CD14-positive monocyte (primary cell): ENCODE data around the gene PARK7. TPM values are rescaled to one million over a fixed set of nuclear protein-coding genes. Genes with fewer than 3 reads are reported as not detected.

Source experiments
- DNase-seq, 3 donors: peaks; one replicate each; pipeline ENCODE4 v3.0.0-alpha.2; 2011 to 2022
- H2AFZ ChIP-seq: 2 replicates; pipeline ENCODE4 v1.6.0; 2012; ENCODE audit warnings: mild to moderate bottlenecking, low read depth, low read length, inconsistent platforms; ENCODE audit not compliant: insufficient read depth, poor library complexity, severe bottlenecking
- H3K27ac ChIP-seq, 2 donors: 1 replicate in 1 of 2; 2 replicates in 1 of 2; pipeline ENCODE4 v1.5.1; 2012 to 2013; ENCODE audit warnings: low read length in 2 of 2, control low read depth in 1 of 2, inconsistent platforms in 1 of 2, low read depth in 1 of 2, mild to moderate bottlenecking in 1 of 2
- H3K27me3 ChIP-seq, 2 donors: one replicate each; pipeline versions ENCODE4 v1.6.0 to v1.6.1; 2011 to 2013; ENCODE audit warnings: low read length in 2 of 2; ENCODE audit not compliant: control insufficient read depth in 2 of 2, insufficient read depth in 2 of 2
- H3K36me3 ChIP-seq, 2 donors: replicated peaks in 1 of 2; 1 replicate in 1 of 2; 2 replicates in 1 of 2; pipeline versions ENCODE4 v1.5.1 to v1.6.1; 2012 to 2013; ENCODE audit warnings: low read length in 2 of 2, control low read depth in 1 of 2, inconsistent platforms in 1 of 2, mild to moderate bottlenecking in 1 of 2; ENCODE audit not compliant: insufficient read depth in 2 of 2, control insufficient read depth in 1 of 2
- H3K4me1 ChIP-seq, 2 donors: 1 replicate in 1 of 2; 2 replicates in 1 of 2; pipeline versions ENCODE4 v1.5.1 to v1.6.1; 2012 to 2013; ENCODE audit warnings: low read length in 2 of 2, control low read depth in 1 of 2, inconsistent platforms in 1 of 2, mild to moderate bottlenecking in 1 of 2, moderate library complexity in 1 of 2; ENCODE audit not compliant: insufficient read depth in 2 of 2, control insufficient read depth in 1 of 2
- H3K4me2 ChIP-seq: replicated peaks from 2 replicates; pipeline ENCODE3; 2012; ENCODE audit warnings: low read length, moderate library complexity, mild to moderate bottlenecking; ENCODE audit not compliant: poor library complexity, severe bottlenecking; ENCODE audit errors: extremely low read depth
- H3K4me3 ChIP-seq, 3 experiments: fragments of 200-600 bp in 1 of 3; sonication (generic) in 1 of 3; replicated peaks in 1 of 3; 1 replicate in 2 of 3; 2 replicates in 1 of 3; pipeline ENCODE4 v1.5.1; 2011 to 2013; ENCODE audit warnings: low read length in 3 of 3, mild to moderate bottlenecking in 3 of 3, control low read depth in 2 of 3, low read depth in 2 of 3, inconsistent platforms in 1 of 3, moderate library complexity in 1 of 3
- H3K79me2 ChIP-seq: 2 replicates; pipeline ENCODE4 v1.6.0; 2012; ENCODE audit warnings: mild to moderate bottlenecking, control low read depth, inconsistent platforms, low read length, moderate library complexity; ENCODE audit not compliant: insufficient read depth
- H3K9ac ChIP-seq: 2 replicates; pipeline ENCODE4 v1.6.0; 2017; ENCODE audit warnings: low read length, mild to moderate bottlenecking; ENCODE audit not compliant: insufficient read depth, poor library complexity, severe bottlenecking
- H3K9me3 ChIP-seq, 2 donors: replicated peaks in 1 of 2; 1 replicate in 1 of 2; 2 replicates in 1 of 2; pipeline versions ENCODE4 v1.5.1 to v1.6.1; 2012 to 2013; ENCODE audit warnings: low read length in 2 of 2, control low read depth in 1 of 2; ENCODE audit not compliant: control insufficient read depth in 1 of 2, insufficient read depth in 1 of 2
- H4K20me1 ChIP-seq: 2 replicates; pipeline ENCODE4 v1.6.0; 2012; ENCODE audit warnings: mild to moderate bottlenecking, low read length, control low read depth, moderate library complexity; ENCODE audit not compliant: insufficient read depth
- H3K27ac Mint-ChIP-seq, 7 donors: one replicate each; pipeline ENCODE4 v1.8.0; 2020; ENCODE audit warnings: mild to moderate bottlenecking in 7 of 7, mixed read lengths in 7 of 7, moderate library complexity in 6 of 7, inconsistent platforms in 2 of 7
- H3K27me3 Mint-ChIP-seq, 3 donors: one replicate each; pipeline ENCODE4 v1.8.0; 2021 to 2022; ENCODE audit warnings: low read depth in 3 of 3, mild to moderate bottlenecking in 3 of 3, mixed read lengths in 3 of 3, moderate library complexity in 3 of 3, inconsistent platforms in 1 of 3
- H3K36me3 Mint-ChIP-seq, 2 donors: one replicate each; pipeline ENCODE4 v1.8.0; 2020; ENCODE audit warnings: mixed read lengths in 2 of 2, inconsistent platforms in 1 of 2, mild to moderate bottlenecking in 1 of 2
- H3K4me1 Mint-ChIP-seq: one replicate; pipeline ENCODE4 v1.8.0; 2020; ENCODE audit warnings: mild to moderate bottlenecking, mixed read lengths
- H3K4me3 Mint-ChIP-seq, 2 donors: one replicate each; pipeline ENCODE4 v1.8.0; 2020; ENCODE audit warnings: mild to moderate bottlenecking in 2 of 2, mixed read lengths in 2 of 2, moderate library complexity in 1 of 2
- H3K9me3 Mint-ChIP-seq, 7 donors: one replicate each; pipeline ENCODE4 v1.8.0; 2020 to 2022; ENCODE audit warnings: mixed read lengths in 7 of 7, mild to moderate bottlenecking in 6 of 7, moderate library complexity in 6 of 7, inconsistent platforms in 2 of 7
- CTCF ChIP-seq: fragments of 200-600 bp; IDR thresholded peaks from one replicate; pipeline ENCODE4 v1.8.0; 2022; ENCODE audit warnings: antibody characterized with exemption, mild to moderate bottlenecking
- WGBS: methylation state at CpG from one replicate; pipeline ENCODE4 v1.1.5; 2013; ENCODE audit warnings: missing lambda C conversion rate; ENCODE audit not compliant: insufficient coverage; 5-methylcytosine and 5-hydroxymethylcytosine counted together
- intact Hi-C, 2 donors: fragments of 100-400 bp; cut with micrococcal nuclease; formaldehyde crosslinking; loops; one replicate each; pipeline versions ENCODE4 v1.15.0 to v1.15.1; 2023
- polyA plus RNA-seq, 3 donors: library from polyadenylated mRNA; depleted of rRNA in 1 of 3; unstranded in 2 of 3; stranded (reverse) in 1 of 3; fragments of 300-500 nt in 2 of 3; fragments of >200 nt in 1 of 3; fragmentation: Illumina TruSeq in 2 of 3; gene quantifications; 1 replicate in 2 of 3; 2 replicates in 1 of 3; pipeline ENCODE4 v1.2.3, GENCODE V29; 2012 to 2021

PARK7 gene
- polyA plus RNA-seq, 3 donors = 116 to 391 (median 353) TPM

- Histone ChIP-seq H4K20me1 (no peaks in the 10 kb centered on the region), H3K9me3 (peaks cover 3 to 4% of the 10 kb centered on the region in 2 donors), H3K79me2 (no peaks in the 10 kb centered on the region), H3K9ac (no peak overlapping the region), H3K27me3 (peaks cover 32 to 70% of the 10 kb centered on the region in 2 donors), H3K27ac (no peak overlapping the region), H3K4me3 (no peak overlapping the region), H2AFZ (no peak overlapping the region), H3K36me3 (no peaks in the 10 kb centered on the region), H3K4me2 (no peak overlapping the region), H3K4me1 (peaks cover 20 to 28% of the 10 kb centered on the region in 2 donors)
- Mint-ChIP-seq H3K27ac (no peak overlapping the region), H3K4me3 (peak overlapping the region in 1 of 2 donors; percentile 97), H3K36me3 (peaks cover 7 to 11% of the 10 kb centered on the region in 2 donors), H3K9me3 (peaks cover 3 to 13% (median 6%) of the 10 kb centered on the region in 7 donors), H3K27me3 (peaks cover 46 to 69% (median 52%) of the 10 kb centered on the region in 3 donors), H3K4me1 (peaks cover 21% of the 10 kb centered on the region)
- intact Hi-C loops = loop anchor here in 1 of 2 donors (10.0 kb wide), 1 partner anchor 290 kb away; the partner anchor contains the start of gene SLC45A1
- no peak for TF ChIP-seq CTCF
- 80% methylated on average over 1 of the region's 3 CpGs for WGBS
- DNase-seq = no peak
Observed at GRCh38 chr1:8024329-8024728, 62.8 kb downstream of the PARK7 start.

GRCh38 chr1:8025061-8025670, 63.7 kb downstream of the PARK7 start:
- no peak overlapping the region for H3K27ac ChIP-seq
- H3K4me3 ChIP-seq = peak overlapping the region; percentile 7 to 68 (median 18)
- H3K4me2 ChIP-seq = peak overlapping the region; percentile 77
- peaks cover 7 to 11% of the 10 kb centered on the region in 2 donors for H3K36me3 Mint-ChIP-seq
- H3K4me1 ChIP-seq = peaks cover 13 to 22% of the 10 kb centered on the region in 2 donors
- TF ChIP-seq CTCF = no peak
- intact Hi-C loops = loop anchor here in 1 of 2 donors (10.0 kb wide), 1 partner anchor 290 kb away; the partner anchor contains the start of gene SLC45A1
- H3K9ac ChIP-seq = peak overlapping the region; percentile 58
- H3K36me3 ChIP-seq = no peaks in the 10 kb centered on the region
- peak overlapping the region; percentile 92 to 97 for H3K4me3 Mint-ChIP-seq
- peak overlapping the region in 2 of 7 donors; percentile 20 to 64 for H3K27ac Mint-ChIP-seq
- H3K9me3 Mint-ChIP-seq = peaks cover 3 to 13% (median 6%) of the 10 kb centered on the region in 7 donors
- peak overlapping the region; percentile 87 for H2AFZ ChIP-seq
- no peaks in the 10 kb centered on the region for H4K20me1 ChIP-seq
- H3K79me2 ChIP-seq = no peaks in the 10 kb centered on the region
- peaks cover 3 to 4% of the 10 kb centered on the region in 2 donors for H3K9me3 ChIP-seq
- H3K4me1 Mint-ChIP-seq = peaks cover 13% of the 10 kb centered on the region
- H3K27me3 ChIP-seq = peaks cover 32 to 73% of the 10 kb centered on the region in 2 donors
- WGBS = 6% methylated on average over 15 of the region's 19 CpGs
- peak in 1 of 3 donors; percentile 6 for DNase-seq
- peaks cover 52 to 75% (median 53%) of the 10 kb centered on the region in 3 donors for H3K27me3 Mint-ChIP-seq
